PFSK-1 (cell line): ENCODE measurements around the gene CD24.

Experiments used
- FOXP2 ChIP-seq: optimal IDR thresholded peaks from 2 replicates; pipeline ENCODE3; 2011; ENCODE audit warnings: borderline replicate concordance, control low read depth, inconsistent platforms; ENCODE audit not compliant: insufficient read depth; ENCODE audit errors: extremely low read length, extremely low read depth
- POLR2AphosphoS5 ChIP-seq: IDR thresholded peaks from 2 replicates; pipeline ENCODE4 v1.6.1; 2012; ENCODE audit warnings: low read depth, mild to moderate bottlenecking, control low read depth, low read length, moderate library complexity
- REST ChIP-seq, 2 experiments: IDR thresholded peaks; 2 replicates each; pipeline versions ENCODE4 v1.6.1 to v1.8.0; 2011 to 2012; ENCODE audit warnings: low read depth in 2 of 2, low read length in 2 of 2, control low read depth in 1 of 2, inconsistent platforms in 1 of 2, mild to moderate bottlenecking in 1 of 2, moderate library complexity in 1 of 2; ENCODE audit not compliant: insufficient read depth in 1 of 2
- TAF1 ChIP-seq: IDR thresholded peaks from 2 replicates; pipeline ENCODE4 v1.6.1; 2012; ENCODE audit warnings: low read length, control low read depth, borderline replicate concordance; ENCODE audit not compliant: insufficient read depth

- TF ChIP-seq REST (IDR thresholded peaks at IDR 0.05; ENCODE audit: insufficient read depth in 1 of 2, low read depth in 2 of 2, low read length in 2 of 2) (no peak), TAF1 (no peak), FOXP2 (no peak), POLR2AphosphoS5 (no peak)
Observed at GRCh38 chr6:107021446-107022185, 47.1 kb upstream of the CD24 start.
